ENCODE data around the gene TP53AIP1. TPM values are rescaled to one million over a fixed set of nuclear protein-coding genes. Genes with fewer than 3 reads are reported as not detected.

Gene TP53AIP1
- total RNA-seq, 1 experiment from 2014 or later = not detected

GRCh38 chr11:128943428-128943976, 831 bp upstream of the TP53AIP1 start:
- DNase-seq (ENCODE audit: low read depth) = no peak

GRCh38 chr11:128942272-128942612, 429 bp downstream of the TP53AIP1 start:
- DNase-seq (ENCODE audit: low read depth) = no peak

- DNase-seq (ENCODE audit: low read depth) = no peak
Observed at GRCh38 chr11:128941573-128942271, 949 bp downstream of the TP53AIP1 start.

- no peak for DNase-seq (ENCODE audit: low read depth)
Observed at GRCh38 chr11:128941110-128941509, 1.6 kb downstream of the TP53AIP1 start.

- DNase-seq (ENCODE audit: low read depth) = no peak
Observed at GRCh38 chr11:128940603-128941002, 2.1 kb downstream of the TP53AIP1 start.

- DNase-seq (ENCODE audit: low read depth) = no peak
Observed at GRCh38 chr11:128940156-128940555, 2.5 kb downstream of the TP53AIP1 start.

GRCh38 chr11:128939591-128939990, 3.1 kb downstream of the TP53AIP1 start:
- no peak for DNase-seq (ENCODE audit: low read depth)

GRCh38 chr11:128938156-128938885, 4.3 kb downstream of the TP53AIP1 start:
- DNase-seq (ENCODE audit: low read depth) = no peak

- no peak for DNase-seq (ENCODE audit: low read depth)
Observed at GRCh38 chr11:128937480-128937879, 5.2 kb downstream of the TP53AIP1 start.

- DNase-seq (ENCODE audit: low read depth) = peak; percentile 36
Observed at GRCh38 chr11:128936606-128937251, 5.9 kb downstream of the TP53AIP1 start.

GRCh38 chr11:128934926-128935325, 7.7 kb downstream of the TP53AIP1 start:
- no peak for DNase-seq (ENCODE audit: low read depth)

- DNase-seq (ENCODE audit: low read depth) = no peak
Observed at GRCh38 chr11:128934351-128934750, 8.3 kb downstream of the TP53AIP1 start.

GRCh38 chr11:128933481-128934178, 9.0 kb downstream of the TP53AIP1 start:
- no peak for DNase-seq (ENCODE audit: low read depth)

GRCh38 chr11:128931668-128932067, 11.0 kb downstream of the TP53AIP1 start:
- no peak for DNase-seq (ENCODE audit: low read depth)

GRCh38 chr11:128931066-128931465, 11.6 kb downstream of the TP53AIP1 start:
- no peak for DNase-seq (ENCODE audit: low read depth)

- DNase-seq (ENCODE audit: low read depth) = peak; percentile 50
Observed at GRCh38 chr11:128929991-128930390, 12.7 kb downstream of the TP53AIP1 start.

GRCh38 chr11:128929468-128929867, 13.2 kb downstream of the TP53AIP1 start:
- DNase-seq (ENCODE audit: low read depth) = no peak

- no peak for DNase-seq (ENCODE audit: low read depth)
Observed at GRCh38 chr11:128928400-128928799, 14.3 kb downstream of the TP53AIP1 start.

GRCh38 chr11:128927683-128928336, 14.9 kb downstream of the TP53AIP1 start:
- no peak for DNase-seq (ENCODE audit: low read depth)

GRCh38 chr11:128927108-128927461, 15.6 kb downstream of the TP53AIP1 start:
- no peak for DNase-seq (ENCODE audit: low read depth)

- no peak for DNase-seq (ENCODE audit: low read depth)
Observed at GRCh38 chr11:128926437-128927107, 16.1 kb downstream of the TP53AIP1 start.

All from M059J (cell line).